HepG2 (cell line): ENCODE results near the gene PSAP.

Experiments
- CEBPB ChIP-seq: IDR thresholded peaks from 2 replicates; pipeline ENCODE4 v1.6.1; 2011; ENCODE audit warnings: low read depth, low read length, improper control_type of control experiment, borderline replicate concordance
- CREB3 ChIP-seq: sonication (generic); formaldehyde crosslinking; IDR thresholded peaks from 2 replicates; pipeline ENCODE4 v1.5.0; 2020; ENCODE audit warnings: missing genetic modification reagents
- GZF1 ChIP-seq: sonication (generic); formaldehyde crosslinking; IDR thresholded peaks from 2 replicates; pipeline ENCODE4 v1.5.1; 2020; ENCODE audit warnings: mild to moderate bottlenecking, missing genetic modification reagents
- ZNF280D ChIP-seq: sonication (generic); formaldehyde crosslinking; IDR thresholded peaks from 2 replicates; pipeline ENCODE4 v1.5.1; 2020; ENCODE audit warnings: mild to moderate bottlenecking, missing genetic modification reagents

DNA sequence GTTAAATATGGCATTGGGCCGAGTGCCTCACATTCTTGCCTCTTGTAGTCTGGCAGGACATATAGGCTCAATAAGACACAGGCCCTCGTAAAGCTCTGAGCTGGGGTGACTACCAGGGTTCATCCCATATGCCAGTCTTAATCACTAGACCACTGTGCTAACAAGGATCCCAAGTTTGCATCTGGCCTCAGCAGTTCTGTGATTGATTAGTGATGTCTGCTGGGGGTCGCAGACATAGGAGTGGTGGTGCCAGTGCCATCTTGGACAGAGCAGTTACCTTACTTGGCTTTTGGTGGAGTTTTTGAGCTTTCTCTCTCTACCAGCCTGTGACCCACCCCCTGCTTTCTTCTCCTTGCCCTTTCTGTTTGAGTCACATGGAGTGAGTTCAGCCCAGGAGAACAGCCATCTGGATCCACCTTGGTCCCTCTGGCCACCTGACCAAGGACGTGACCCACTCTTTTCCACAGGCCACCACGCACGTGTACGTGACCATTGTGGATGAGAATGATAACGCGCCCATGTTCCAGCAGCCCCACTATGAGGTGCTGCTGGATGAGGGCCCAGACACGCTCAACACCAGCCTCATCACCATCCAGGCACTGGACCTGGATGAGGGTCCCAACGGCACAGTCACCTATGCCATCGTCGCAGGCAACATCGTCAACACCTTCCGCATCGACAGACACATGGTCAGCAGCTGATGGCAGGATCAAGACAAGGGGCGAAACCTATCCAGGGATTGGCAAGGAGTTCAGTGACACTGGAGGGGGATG lies 73.7 kb downstream of the PSAP start:
- no peak for TF ChIP-seq CEBPB
- no peak for TF ChIP-seq GZF1 (CRISPR knock-in tag)
- TF ChIP-seq ZNF280D (CRISPR knock-in tag), result no peak
- no peak for TF ChIP-seq CREB3 (CRISPR knock-in tag)
